A673 (cell line): ENCODE measurements around the gene ANP32B.

Experiments
- EZH2 ChIP-seq: fragments of 200-600 bp; sonication (generic); IDR thresholded peaks from 2 replicates; pipeline ENCODE4 v1.6.1; 2017; ENCODE audit warnings: borderline replicate concordance, low read depth, mild to moderate bottlenecking, mixed read lengths, antibody characterized with exemption, low read length; ENCODE audit not compliant: poor library complexity, severe bottlenecking
- TF ChIP-seq, protein P1 (sequence below): fragments of 300-800, 200-600 bp; sonication (generic); conservative IDR thresholded peaks from 2 replicates; pipeline ENCODE4 v1.5.1; 2017; ENCODE audit warnings: low read depth, mild to moderate bottlenecking, antibody characterized with exemption, low read length, moderate library complexity, mixed read lengths

DNA sequence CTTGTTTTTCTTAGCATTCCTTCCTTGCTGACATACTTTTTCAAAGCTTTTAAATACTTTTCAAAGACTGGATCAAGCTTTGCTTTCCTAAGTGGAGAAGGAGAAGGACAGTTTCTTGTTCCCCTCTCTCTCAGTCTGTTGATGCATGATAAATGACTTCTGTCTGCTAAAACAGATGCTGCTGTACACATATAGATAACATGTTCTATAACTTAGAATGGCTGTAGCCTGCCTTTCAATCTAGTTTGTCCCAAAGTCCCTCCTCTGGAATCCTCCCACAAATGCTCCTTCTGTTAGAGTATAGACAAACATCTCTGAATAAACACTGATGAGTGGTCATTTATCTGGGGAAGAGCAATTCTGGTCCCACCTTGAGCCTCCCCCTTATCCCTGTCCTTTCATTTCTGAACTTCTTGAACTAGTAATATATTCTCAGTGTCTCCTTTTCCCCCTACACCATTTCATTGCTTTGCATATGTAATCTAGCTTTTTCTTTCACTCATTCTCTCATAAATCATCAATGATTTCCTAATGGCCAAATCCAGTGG, 39.8 kb upstream of the ANP32B start:
- TF ChIP-seq, protein P1, sequence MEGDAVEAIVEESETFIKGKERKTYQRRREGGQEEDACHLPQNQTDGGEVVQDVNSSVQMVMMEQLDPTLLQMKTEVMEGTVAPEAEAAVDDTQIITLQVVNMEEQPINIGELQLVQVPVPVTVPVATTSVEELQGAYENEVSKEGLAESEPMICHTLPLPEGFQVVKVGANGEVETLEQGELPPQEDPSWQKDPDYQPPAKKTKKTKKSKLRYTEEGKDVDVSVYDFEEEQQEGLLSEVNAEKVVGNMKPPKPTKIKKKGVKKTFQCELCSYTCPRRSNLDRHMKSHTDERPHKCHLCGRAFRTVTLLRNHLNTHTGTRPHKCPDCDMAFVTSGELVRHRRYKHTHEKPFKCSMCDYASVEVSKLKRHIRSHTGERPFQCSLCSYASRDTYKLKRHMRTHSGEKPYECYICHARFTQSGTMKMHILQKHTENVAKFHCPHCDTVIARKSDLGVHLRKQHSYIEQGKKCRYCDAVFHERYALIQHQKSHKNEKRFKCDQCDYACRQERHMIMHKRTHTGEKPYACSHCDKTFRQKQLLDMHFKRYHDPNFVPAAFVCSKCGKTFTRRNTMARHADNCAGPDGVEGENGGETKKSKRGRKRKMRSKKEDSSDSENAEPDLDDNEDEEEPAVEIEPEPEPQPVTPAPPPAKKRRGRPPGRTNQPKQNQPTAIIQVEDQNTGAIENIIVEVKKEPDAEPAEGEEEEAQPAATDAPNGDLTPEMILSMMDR: no peak
- no peak for TF ChIP-seq EZH2
